ENCODE data around the gene PRR14.

- TF ChIP-seq, protein P1, sequence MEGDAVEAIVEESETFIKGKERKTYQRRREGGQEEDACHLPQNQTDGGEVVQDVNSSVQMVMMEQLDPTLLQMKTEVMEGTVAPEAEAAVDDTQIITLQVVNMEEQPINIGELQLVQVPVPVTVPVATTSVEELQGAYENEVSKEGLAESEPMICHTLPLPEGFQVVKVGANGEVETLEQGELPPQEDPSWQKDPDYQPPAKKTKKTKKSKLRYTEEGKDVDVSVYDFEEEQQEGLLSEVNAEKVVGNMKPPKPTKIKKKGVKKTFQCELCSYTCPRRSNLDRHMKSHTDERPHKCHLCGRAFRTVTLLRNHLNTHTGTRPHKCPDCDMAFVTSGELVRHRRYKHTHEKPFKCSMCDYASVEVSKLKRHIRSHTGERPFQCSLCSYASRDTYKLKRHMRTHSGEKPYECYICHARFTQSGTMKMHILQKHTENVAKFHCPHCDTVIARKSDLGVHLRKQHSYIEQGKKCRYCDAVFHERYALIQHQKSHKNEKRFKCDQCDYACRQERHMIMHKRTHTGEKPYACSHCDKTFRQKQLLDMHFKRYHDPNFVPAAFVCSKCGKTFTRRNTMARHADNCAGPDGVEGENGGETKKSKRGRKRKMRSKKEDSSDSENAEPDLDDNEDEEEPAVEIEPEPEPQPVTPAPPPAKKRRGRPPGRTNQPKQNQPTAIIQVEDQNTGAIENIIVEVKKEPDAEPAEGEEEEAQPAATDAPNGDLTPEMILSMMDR (IDR thresholded peaks at IDR 0.05), result no peak
- TF ChIP-seq POLR2A (IDR thresholded peaks at IDR 0.05), result no peak
Measured at GRCh38 chr16:30667361-30667905, 16.7 kb downstream of the PRR14 start.

Data from Peyer's patch (tissue), 4 donors.